Measurements from ENCODE around the gene ZNF366. TPM values are rescaled to one million over a fixed set of nuclear protein-coding genes. Genes with fewer than 3 reads are reported as not detected.

ZNF366 gene
- total RNA-seq, 4 donors from 2014 or later = 0.29 to 20.5 (median 12.1) TPM

GRCh38 chr5:72448368-72448767, 58.8 kb downstream of the ZNF366 start:
- no peak for TF ChIP-seq POLR2A (IDR thresholded peaks at IDR 0.05)
- TF ChIP-seq CTCF (IDR thresholded peaks at IDR 0.05) = no peak
- H3K36me3 ChIP-seq = no peaks in the 10 kb centered on the region
- H3K27ac ChIP-seq = no peak overlapping the region
- H3K9me3 ChIP-seq = no peaks in the 10 kb centered on the region
- DNase-seq = no peak
- no peak overlapping the region for H3K4me3 ChIP-seq
- intact Hi-C loops (cut with DNase I; ENCODE audit: low total_unique reads) = no loop called here
- H3K4me1 ChIP-seq = peaks cover 0 to 11% of the 10 kb centered on the region in 2 donors
- no peaks in the 10 kb centered on the region for H3K27me3 ChIP-seq

- Histone ChIP-seq H3K27me3 (no peaks in the 10 kb centered on the region), H3K4me1 (peaks cover 0 to 8% of the 10 kb centered on the region in 2 donors), H3K4me3 (no peak overlapping the region), H3K36me3 (no peaks in the 10 kb centered on the region), H3K9me3 (no peaks in the 10 kb centered on the region), H3K27ac (no peak overlapping the region)
- no peak for DNase-seq
- intact Hi-C loops (cut with DNase I; ENCODE audit: low total_unique reads) = no loop called here
- TF ChIP-seq POLR2A (IDR thresholded peaks at IDR 0.05) (no peak), CTCF (IDR thresholded peaks at IDR 0.05) (no peak)
These were observed 59.5 kb downstream of the ZNF366 start for GRCh38 chr5:72447751-72448150.

- Histone ChIP-seq H3K36me3 (no peaks in the 10 kb centered on the region), H3K4me1 (no peaks in the 10 kb centered on the region), H3K9me3 (no peaks in the 10 kb centered on the region), H3K27ac (peak overlapping the region in 1 of 2 donors; percentile 22), H3K4me3 (no peak overlapping the region), H3K27me3 (no peaks in the 10 kb centered on the region)
- TF ChIP-seq POLR2A (IDR thresholded peaks at IDR 0.05) (no peak), CTCF (IDR thresholded peaks at IDR 0.05) (no peak)
- no peak for DNase-seq
- intact Hi-C loops (cut with DNase I; ENCODE audit: low total_unique reads) = no loop called here
These were observed 61.2 kb downstream of the ZNF366 start for GRCh38 chr5:72445969-72446368.

- no peak for TF ChIP-seq CTCF (IDR thresholded peaks at IDR 0.05)
- TF ChIP-seq POLR2A (IDR thresholded peaks at IDR 0.05) = no peak
- Histone ChIP-seq H3K9me3 (no peaks in the 10 kb centered on the region), H3K36me3 (no peaks in the 10 kb centered on the region), H3K4me3 (no peak overlapping the region), H3K27me3 (no peaks in the 10 kb centered on the region), H3K27ac (no peak overlapping the region), H3K4me1 (peaks cover 0 to 4% of the 10 kb centered on the region in 2 donors)
- no peak for DNase-seq
- intact Hi-C loops (cut with DNase I; ENCODE audit: low total_unique reads) = no loop called here
These were observed 63.3 kb downstream of the ZNF366 start for GRCh38 chr5:72443883-72444282.

- Histone ChIP-seq H3K27ac (peak overlapping the region in 1 of 2 donors; percentile 71), H3K27me3 (no peaks in the 10 kb centered on the region), H3K4me3 (no peak overlapping the region), H3K36me3 (no peaks in the 10 kb centered on the region), H3K4me1 (peaks cover 0 to 4% of the 10 kb centered on the region in 2 donors), H3K9me3 (no peaks in the 10 kb centered on the region)
- DNase-seq = no peak
- TF ChIP-seq POLR2A (IDR thresholded peaks at IDR 0.05) (no peak), CTCF (IDR thresholded peaks at IDR 0.05) (no peak)
- intact Hi-C loops (cut with DNase I; ENCODE audit: low total_unique reads) = no loop called here
These were observed 65.2 kb downstream of the ZNF366 start for GRCh38 chr5:72441862-72442540.

All from uterus (tissue), 4 donors.